Lower lobe of right lung (tissue), 2 donors: Measurements from ENCODE around the gene RPL11. TPM values are rescaled to one million over a fixed set of nuclear protein-coding genes. Genes with fewer than 3 reads are reported as not detected.
"Not testable (repeated sequence)": the region's sequence is repeated elsewhere in the genome, so short reads cannot be mapped to it uniquely, and the experiment has no call there.

ENCODE experiments used
- ATAC-seq, 2 donors: fragments of 200-7000 bp; cut with Tn5 transposase; one replicate each; pipeline ENCODE4 v1.9.1; 2020 to 2022; ENCODE audit warnings: mild to moderate bottlenecking in 2 of 2, moderate library complexity in 2 of 2
- DNase-seq: peaks from one replicate; pipeline ENCODE4 v3.0.0-alpha.2; 2020
- H3K27ac ChIP-seq: fragments of 200-600 bp; one replicate; pipeline ENCODE4 v1.8.0; 2022
- H3K27me3 ChIP-seq: fragments of 200-600 bp; one replicate; pipeline ENCODE4 v1.8.0; 2022; ENCODE audit warnings: low read depth
- H3K36me3 ChIP-seq: fragments of 200-600 bp; one replicate; pipeline ENCODE4 v1.8.0; 2022; ENCODE audit warnings: mild to moderate bottlenecking
- H3K4me1 ChIP-seq: fragments of 200-600 bp; one replicate; pipeline ENCODE4 v1.8.0; 2022
- H3K4me3 ChIP-seq: fragments of 200-600 bp; one replicate; pipeline ENCODE4 v1.8.0; 2022; ENCODE audit warnings: mild to moderate bottlenecking
- H3K9me3 ChIP-seq: fragments of 200-600 bp; one replicate; pipeline ENCODE4 v1.8.0; 2022
- CTCF ChIP-seq: fragments of 200-600 bp; IDR thresholded peaks from one replicate; pipeline ENCODE4 v1.8.0; 2022; ENCODE audit warnings: antibody characterized with exemption, mild to moderate bottlenecking
- intact Hi-C: fragments of 100-400 bp; cut with DNase I; formaldehyde crosslinking; loops from one replicate; pipeline ENCODE4 v1.11.0; 2022
- total RNA-seq: library from RNA; stranded (reverse); fragmentation: NEBNext Ultra II Directional; extraction: Animal tissue kit (Norgen Biotek cat#: 25700); gene quantifications from one replicate; pipeline ENCODE4 v1.2.1, GENCODE V29; 2021
- donor health status: DM: no; HTN: yes; CAD: no; lungs with severe emphysema.

The RPL11 gene
- total RNA-seq, 1 donor from 2014 or later: 959 TPM

DNA sequence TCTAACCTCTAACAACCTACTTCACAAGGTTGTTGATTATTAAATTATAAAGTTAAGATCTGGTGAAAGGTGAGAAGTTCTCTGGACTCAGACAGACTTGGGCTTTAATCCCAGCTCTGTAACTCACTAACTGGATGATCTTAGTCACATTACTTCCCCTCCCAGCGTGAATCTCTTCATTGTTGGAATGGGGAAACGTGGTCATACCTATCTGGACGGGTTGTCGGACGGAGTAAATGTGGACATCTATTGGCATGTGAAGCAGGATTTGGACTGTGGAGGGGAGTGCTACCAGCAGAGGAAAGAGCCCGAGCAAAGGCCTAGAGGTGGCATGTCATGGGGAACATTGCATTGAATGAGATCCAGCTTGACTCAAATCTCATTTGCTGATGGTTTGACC lies 45.1 kb upstream of the RPL11 start:
- Histone ChIP-seq H3K27me3 (no peaks in the 10 kb centered on the region), H3K36me3 (no peaks in the 10 kb centered on the region), H3K9me3 (no peaks in the 10 kb centered on the region), H3K4me1 (no peaks in the 10 kb centered on the region), H3K4me3 (no peak overlapping the region), H3K27ac (no peak overlapping the region)
- ATAC-seq (no peak), DNase-seq (no peak)
- intact Hi-C loops: no loop called here
- TF ChIP-seq CTCF: no peak

- Histone ChIP-seq H3K9me3 (no peaks in the 10 kb centered on the region), H3K4me3 (no peak overlapping the region), H3K36me3 (no peaks in the 10 kb centered on the region), H3K27me3 (no peaks in the 10 kb centered on the region), H3K27ac (no peak overlapping the region), H3K4me1 (no peaks in the 10 kb centered on the region)
- ATAC-seq: no peak
- intact Hi-C loops: no loop called here
- no peak for TF ChIP-seq CTCF
- no peak for DNase-seq
Observed at GRCh38 chr1:23648576-23648975, 43.0 kb upstream of the RPL11 start.

DNA sequence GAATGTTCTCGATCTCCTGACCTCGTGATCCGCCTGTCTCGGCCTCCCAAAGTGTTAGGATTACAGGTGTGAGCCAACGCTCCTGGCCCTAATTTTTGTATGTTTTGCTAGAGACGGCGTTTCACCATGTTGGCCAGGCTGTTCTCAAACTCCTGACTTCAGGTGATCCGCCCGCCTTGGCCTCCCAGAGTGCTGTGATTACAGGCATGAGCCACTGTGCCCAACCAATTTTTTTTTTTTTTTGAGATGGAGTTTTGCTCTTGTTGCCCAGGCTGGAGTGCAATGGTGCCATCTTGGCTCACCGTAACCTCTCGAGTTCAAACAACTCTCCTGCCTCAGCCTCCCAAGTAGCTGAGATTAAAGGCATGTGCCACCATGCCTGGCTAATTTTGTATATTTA lies 42.4 kb upstream of the RPL11 start:
- H3K27ac ChIP-seq, H3K4me1 ChIP-seq, H3K36me3 ChIP-seq, ATAC-seq, DNase-seq, H3K4me3 ChIP-seq, H3K27me3 ChIP-seq, intact Hi-C loops, H3K9me3 ChIP-seq: not testable (repeated sequence)

- Histone ChIP-seq H3K27me3 (no peaks in the 10 kb centered on the region), H3K4me1 (no peaks in the 10 kb centered on the region), H3K27ac (no peak overlapping the region), H3K4me3 (no peak overlapping the region), H3K36me3 (no peaks in the 10 kb centered on the region), H3K9me3 (no peaks in the 10 kb centered on the region)
- ATAC-seq: peak; percentile 10 to 41
- TF ChIP-seq CTCF: no peak
- DNase-seq: no peak
- intact Hi-C loops: no loop called here
Observed at GRCh38 chr1:23650344-23650990, 41.1 kb upstream of the RPL11 start.

DNA sequence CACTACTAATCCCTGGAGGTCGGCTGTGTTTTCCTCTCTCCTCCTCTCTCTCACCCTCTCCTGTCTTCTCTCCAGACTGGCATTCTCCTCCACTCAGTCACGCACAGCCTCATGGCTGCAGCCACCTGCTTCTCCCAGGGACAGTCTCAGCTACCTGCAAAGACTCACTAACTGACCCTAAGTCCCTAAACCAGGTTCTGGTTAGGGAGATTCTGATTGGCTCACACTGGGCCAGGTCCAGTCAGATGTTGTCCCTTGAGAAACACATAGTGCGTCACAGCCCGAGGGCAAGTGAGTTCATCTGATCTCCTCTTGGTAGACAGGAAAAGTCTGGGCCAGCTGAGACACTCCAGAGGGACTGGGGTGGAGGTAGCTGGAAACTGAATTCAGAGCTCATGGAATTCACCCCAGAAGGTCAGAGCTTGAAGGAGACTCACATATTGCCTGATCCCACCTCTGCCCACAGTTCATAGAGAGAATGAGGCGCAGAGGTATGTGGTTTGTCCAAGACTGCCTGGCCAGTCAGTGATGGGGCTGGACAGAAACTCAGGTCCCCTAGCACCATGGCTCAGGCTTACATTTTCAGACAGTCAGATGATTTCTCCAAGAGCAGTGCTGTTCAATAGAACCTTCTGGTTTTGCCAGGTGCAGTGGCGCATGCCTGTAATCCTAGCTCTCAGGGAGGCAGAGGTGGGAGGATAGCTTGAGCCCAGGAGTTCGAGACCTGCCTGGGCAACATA lies 40.4 kb upstream of the RPL11 start:
- Histone ChIP-seq H3K4me3 (no peak overlapping the region), H3K4me1 (no peaks in the 10 kb centered on the region), H3K9me3 (no peaks in the 10 kb centered on the region), H3K36me3 (no peaks in the 10 kb centered on the region), H3K27me3 (no peaks in the 10 kb centered on the region), H3K27ac (no peak overlapping the region)
- no peak for TF ChIP-seq CTCF
- intact Hi-C loops: no loop called here
- peak; percentile 75 to 79 for ATAC-seq
- DNase-seq: no peak

GRCh38 chr1:23657659-23658275 lies 33.8 kb upstream of the RPL11 start:
- H3K27ac ChIP-seq: no peak overlapping the region
- H3K4me1 ChIP-seq: no peaks in the 10 kb centered on the region
- H3K9me3 ChIP-seq: no peaks in the 10 kb centered on the region
- H3K27me3 ChIP-seq: no peaks in the 10 kb centered on the region
- no peak overlapping the region for H3K4me3 ChIP-seq
- peak; percentile 78 for TF ChIP-seq CTCF
- intact Hi-C loops: no loop called here
- peak; percentile 74 to 78 for ATAC-seq
- DNase-seq: peak; percentile 63
- no peaks in the 10 kb centered on the region for H3K36me3 ChIP-seq
